SIG-M5 treated with dmso at 0.1 percent for 504 hours (cell line): Measurements from ENCODE around the gene TSPAN17.
"Not testable (repeated sequence)": the region's sequence is repeated elsewhere in the genome, so short reads cannot be mapped to it uniquely, and the experiment has no call there.

ENCODE experiments used
- DNase-seq: peaks from one replicate; lab custom pipeline; 2025; ENCODE audit not compliant: unreplicated experiment; lab: John Stamatoyannopoulos, UW

Gene TSPAN17, protein sequence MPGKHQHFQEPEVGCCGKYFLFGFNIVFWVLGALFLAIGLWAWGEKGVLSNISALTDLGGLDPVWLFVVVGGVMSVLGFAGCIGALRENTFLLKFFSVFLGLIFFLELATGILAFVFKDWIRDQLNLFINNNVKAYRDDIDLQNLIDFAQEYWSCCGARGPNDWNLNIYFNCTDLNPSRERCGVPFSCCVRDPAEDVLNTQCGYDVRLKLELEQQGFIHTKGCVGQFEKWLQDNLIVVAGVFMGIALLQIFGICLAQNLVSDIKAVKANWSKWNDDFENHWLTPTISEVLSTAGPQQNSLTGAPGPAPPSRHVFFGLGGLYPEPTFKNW

GRCh38 chr5:176647030-176647842 lies at the start of gene TSPAN17:
TSS of gene TSPAN17 (plus strand) at chr5:176647484. CDS start at chr5:176647616, 132 bp downstream.
- peak; percentile 97 for DNase-seq

DNA sequence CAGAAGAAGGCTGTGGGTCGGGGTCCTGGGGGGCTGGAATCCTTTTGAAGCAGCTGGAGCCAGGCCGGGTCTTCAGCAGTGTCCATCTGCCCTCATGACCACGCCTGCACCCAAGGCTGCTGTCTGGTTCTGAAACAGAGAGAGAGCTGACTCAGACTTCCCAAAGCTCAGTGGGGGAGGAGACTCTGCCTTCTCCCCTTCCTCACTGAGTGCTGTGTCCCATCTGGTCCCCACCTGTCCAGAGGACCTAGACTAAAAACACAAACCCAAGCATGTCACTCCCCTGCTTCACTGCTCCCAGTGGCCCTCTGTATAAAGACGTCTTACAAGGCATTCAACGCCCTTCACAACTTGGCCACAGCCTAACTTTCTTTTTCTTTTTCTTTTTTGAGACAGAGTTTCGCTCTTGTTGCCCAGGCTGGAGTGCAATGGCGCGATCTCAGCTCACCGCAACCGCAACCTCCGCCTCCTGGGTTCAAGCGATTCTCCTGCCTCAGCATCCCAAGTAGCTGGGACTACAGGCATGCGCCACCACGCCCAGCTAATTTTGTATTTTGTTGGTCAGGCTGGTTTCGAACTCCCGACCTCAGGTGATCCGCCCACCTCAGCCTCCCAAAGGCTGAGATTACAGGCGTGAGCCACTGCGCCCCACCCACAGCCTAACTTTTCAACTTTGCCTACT lies 47.4 kb upstream of the TSPAN17 start:
- not testable (repeated sequence) for DNase-seq

GRCh38 chr5:176601901-176602482 lies 45.3 kb upstream of the TSPAN17 start:
- DNase-seq, result no peak

DNA sequence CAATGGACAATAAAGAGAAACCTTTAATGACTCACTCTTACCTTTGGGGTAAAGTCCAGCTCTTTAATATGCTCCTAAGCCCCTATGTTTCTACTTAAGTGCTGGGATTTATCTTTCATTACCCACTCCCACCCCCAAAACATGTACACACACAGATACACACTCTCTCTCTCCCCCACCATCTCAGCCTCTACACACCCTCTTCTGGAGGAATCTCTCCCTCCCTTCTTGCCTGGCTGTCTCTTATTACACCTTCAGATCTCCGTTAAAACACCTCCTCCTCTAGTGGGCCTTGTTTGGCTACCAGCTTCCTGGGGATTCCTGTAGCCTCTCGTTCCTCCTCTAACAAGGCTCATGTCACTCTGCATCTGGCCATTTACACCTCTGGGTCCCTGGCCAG lies 44.2 kb upstream of the TSPAN17 start:
- DNase-seq, result no peak

DNA sequence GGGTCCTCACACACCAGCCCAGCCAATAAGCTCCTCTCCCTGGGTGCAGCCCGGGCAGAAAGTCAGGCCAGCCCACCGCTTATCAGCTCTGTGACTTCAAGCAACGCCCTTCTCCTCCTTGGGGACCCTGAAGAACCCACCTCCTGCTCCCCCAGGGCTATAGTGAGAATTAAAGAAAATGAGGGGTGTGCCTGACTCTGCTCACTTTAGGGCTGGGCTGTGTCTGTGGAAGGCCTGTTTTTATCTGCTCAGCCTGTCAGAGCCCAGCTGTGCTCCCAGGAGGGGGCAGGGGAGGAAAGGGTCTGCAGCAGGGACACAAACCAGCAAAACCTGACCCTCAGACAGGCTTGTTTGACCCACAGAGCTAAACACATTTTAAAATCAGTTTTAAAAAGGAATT lies 41.3 kb upstream of the TSPAN17 start:
- no peak for DNase-seq

DNA sequence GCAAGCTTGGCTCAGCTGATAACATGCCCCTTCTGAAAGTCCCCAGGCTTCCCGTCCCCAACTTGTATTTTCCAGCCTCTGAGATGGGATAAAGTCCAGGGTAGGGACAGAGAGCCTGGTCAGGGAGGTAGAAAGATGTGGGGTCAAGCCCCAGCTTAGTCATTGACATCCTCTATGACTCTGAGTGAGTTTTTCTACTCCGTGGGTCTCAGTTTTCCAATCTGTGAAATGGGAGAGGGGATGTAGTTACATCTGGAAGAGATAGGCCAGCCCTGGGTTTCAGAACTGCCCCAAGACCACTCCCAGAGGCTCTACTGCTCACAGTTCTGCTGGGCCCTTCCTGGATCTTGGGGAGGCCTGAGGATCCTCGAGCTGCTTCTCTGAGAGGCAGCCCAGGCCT lies 40.4 kb upstream of the TSPAN17 start:
- DNase-seq, result no peak

- DNase-seq, result no peak
Measured at GRCh38 chr5:176608142-176608705, 39.1 kb upstream of the TSPAN17 start.

GRCh38 chr5:176608937-176609723 lies 38.2 kb upstream of the TSPAN17 start:
- no peak for DNase-seq

DNA sequence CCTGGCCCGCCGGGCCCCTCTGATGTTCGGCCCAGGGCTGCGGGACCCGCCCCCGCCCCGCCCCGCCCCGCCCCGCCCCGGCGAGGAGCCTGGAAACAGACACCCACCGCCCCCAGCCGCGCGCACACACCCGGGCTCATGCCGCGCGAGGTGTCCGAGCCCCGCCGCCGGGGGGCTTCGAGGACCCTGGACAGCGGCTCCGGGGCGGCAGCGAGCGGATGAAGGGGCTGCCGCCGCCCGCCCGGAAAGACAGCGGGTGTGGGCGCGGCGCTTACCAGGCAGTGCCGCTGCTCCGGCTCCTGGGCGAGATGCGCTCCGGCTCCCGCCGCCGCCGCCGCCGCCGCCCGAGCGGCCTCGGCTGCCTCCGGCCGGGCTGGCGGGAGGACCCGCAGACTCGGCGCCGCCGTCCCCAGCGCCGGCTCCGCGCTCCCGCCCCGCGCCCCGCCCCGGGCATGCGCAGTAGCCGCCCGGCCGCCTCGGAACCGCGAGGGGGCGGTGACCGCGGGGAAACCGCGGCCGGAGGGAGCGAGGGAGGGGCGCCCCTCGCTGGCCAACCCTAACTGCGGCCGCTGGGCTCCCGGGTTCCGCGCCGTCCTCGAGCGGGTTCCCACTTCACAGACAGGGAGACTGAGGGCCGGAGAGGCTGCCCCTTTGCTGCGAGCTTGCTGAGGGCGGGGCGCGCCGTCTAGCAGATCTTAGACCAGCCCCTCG lies 37.4 kb upstream of the TSPAN17 start, which contains the start of gene GPRIN1:
Gene GPRIN1, minus strand, starts transcription at position 433 of the 711 bp plus-strand sequence. CDS start 10,322 bp downstream, outside the sequence.
- peak; percentile 29 for DNase-seq

DNA sequence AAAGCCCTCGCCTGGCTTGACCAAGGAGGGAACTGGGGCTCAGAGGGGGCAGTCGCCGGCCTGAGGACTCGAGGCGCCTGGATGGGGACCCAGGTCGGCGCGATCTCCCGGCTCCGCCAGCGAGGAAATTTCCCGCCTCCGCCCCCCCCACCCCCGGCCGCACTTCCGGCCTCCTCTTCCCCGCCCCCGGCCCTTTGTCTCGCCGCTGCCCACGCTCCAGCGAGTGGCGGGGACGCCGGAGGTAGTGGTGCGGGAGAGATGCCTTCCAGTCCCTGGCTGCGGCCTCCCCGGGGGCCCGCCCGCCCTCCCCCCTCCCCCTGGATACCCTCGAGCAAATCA lies 36.9 kb upstream of the TSPAN17 start:
- no peak for DNase-seq

GRCh38 chr5:176611435-176611834 lies 35.8 kb upstream of the TSPAN17 start:
- DNase-seq, result peak; percentile 63

DNA sequence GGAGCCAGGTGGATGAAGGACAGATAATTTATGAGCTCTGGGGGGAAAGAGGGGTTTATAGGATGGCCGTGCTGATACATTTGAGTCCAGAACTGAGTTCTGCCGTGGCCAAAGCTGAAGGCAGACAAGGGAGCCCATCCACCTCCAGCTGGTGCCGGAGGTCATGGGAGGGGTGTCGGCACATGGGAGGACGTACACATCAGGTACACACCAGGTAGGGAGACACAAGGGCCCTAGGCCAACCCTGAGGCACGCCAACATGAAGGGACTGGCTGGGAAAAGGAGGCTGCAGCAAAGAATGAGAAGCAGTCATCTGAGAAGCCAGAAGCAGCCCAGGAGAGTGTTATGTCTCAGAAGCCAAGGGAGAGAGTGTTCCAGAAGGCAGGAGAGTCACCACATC lies 35.3 kb upstream of the TSPAN17 start:
- no peak for DNase-seq

GRCh38 chr5:176612855-176613254 lies 34.4 kb upstream of the TSPAN17 start:
- DNase-seq, result no peak

GRCh38 chr5:176614805-176615478 lies 32.3 kb upstream of the TSPAN17 start:
- DNase-seq, result no peak

GRCh38 chr5:176616511-176616910 lies 30.8 kb upstream of the TSPAN17 start:
- DNase-seq, result no peak

DNA sequence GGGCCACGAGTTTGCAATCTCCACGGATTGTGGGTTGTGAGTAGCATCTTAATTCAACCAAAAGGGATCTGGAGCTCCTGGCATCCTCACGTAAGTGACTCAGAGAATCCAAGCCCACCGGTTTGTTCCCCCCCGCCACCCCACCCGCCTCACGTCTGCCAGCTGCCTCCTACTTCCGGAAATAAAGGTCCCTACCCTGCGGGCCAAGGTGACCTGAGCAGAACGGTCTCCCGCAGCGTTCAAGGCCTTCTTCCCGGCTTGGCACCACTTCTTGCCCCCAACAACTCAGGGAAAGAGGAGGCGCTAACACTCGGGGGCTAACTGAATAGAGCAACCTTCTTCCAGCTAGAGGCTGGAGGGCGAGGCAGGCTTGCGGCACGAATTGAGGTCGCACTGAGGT lies 28.5 kb upstream of the TSPAN17 start:
- DNase-seq, result no peak

GRCh38 chr5:176619203-176619568 lies 28.1 kb upstream of the TSPAN17 start:
- peak; percentile 60 for DNase-seq

DNA sequence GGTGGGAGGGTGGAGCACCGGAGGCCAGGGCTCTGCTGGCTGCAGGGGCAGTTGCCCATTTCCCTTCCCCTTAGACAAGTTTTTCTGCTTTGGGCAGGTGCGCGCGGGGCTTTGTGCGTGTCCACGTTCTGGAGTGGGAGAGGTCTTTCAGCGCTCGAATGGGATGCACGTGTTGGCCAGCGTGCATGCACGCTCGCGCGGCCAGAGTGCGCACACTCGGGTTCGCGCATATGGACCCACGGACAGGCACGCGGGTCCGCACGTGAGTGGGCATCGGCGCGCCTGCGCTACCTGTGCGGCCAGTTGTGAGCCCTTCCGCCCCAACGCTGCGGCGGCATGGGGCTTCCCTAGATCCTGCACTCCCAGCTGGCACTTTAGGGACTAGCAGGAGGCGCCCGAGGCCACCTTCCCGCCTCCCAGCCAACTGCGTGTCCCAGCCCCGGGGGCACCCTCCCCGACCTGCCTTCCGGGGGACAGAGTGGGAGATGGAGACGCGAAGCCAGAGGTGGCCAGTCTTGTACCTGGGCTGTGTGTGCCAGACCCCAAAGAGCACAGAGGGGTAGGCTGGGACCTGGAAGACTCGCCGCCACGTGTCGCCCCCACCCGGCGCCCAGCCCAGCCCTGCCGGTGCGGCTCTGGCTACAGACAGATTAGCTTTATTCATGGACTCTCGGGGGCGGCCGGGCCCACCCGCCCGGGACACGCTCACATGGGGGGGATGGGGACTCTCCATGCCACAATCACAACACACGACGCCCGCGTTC lies 27.5 kb upstream of the TSPAN17 start:
- DNase-seq, result no peak
